Measurements from ENCODE around the gene CTSZ. TPM values are rescaled to one million over a fixed set of nuclear protein-coding genes. Genes with fewer than 3 reads are reported as not detected.

Gene CTSZ
- total and polyA plus RNA-seq, 10 of the 15 experiments (the other 5 are each of a cell fraction or from before 2014, with no cell fraction given): 6.0 to 301 (median 154) TPM

DNA sequence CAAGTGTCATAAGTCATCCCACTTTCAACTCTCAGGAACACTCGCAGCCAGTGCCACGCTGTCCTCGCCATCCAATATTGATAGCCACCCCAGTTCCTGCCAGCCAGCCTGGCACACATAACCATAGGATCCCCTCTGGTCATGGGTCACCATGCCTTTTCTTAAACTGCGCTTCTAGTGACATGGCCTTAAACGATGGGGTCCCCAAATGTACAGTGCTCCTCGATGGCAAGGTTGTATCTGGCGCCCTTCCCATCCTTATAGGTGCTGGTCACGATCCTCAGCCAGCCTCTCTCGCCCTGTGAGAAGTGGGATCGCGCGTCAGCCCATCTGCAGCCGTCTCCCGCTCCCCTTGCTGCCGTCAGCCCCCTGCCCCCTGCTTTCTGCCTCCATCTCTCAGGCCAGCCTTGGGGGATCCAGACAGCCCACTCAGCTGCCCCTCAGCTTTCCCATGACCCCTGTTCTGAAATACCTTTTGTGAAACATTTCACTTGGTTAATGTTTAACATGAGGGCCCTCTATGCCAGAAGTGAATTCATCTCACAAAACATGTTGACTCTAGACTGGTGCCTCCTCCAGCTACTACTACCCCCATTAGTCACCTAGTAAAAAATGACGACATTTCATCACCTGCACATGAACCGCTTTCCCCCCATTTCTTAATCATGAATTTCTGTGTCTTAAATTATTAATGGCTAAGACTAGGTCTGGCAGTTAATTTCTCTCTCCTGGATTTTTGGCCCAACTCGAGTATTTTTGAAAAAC, 11.4 kb downstream of the CTSZ start:
- CTCF ChIA-PET: no interaction called here
- intact Hi-C loops (cut with micrococcal nuclease; ENCODE audit: unreplicated experiment): no loop called here
- POLR2A ChIA-PET: interaction anchor here (0.9 to 1.0 kb wide), 2 partner anchors 11 to 17 kb away, joined by 3 read pairs; no protein-coding TSS in a partner anchor
- H3K27me3 ChIP-seq (replicated peaks in 1 of 2; ENCODE audit: control insufficient read depth in 2 of 2, insufficient read depth in 2 of 2, low read length in 1 of 2): no peaks in the 10 kb centered on the region
- TSS peak; percentile 79 for BruUV-seq (replicated peaks)
- FAIRE-seq (no peak), DNase-seq (ENCODE audit: low read depth, low spot score) (no peak), ATAC-seq (peak; percentile 7; the same call in 1 of the 3 replicates)
- RAD21 ChIA-PET (ENCODE audit: unreplicated experiment): interaction anchor here (1.8 kb wide), 1 partner anchor 14 kb away, joined by 5 read pairs; the partner anchor contains the start of gene NELFCD
- no peaks in the 10 kb centered on the region for H3K9me3 ChIP-seq (replicated peaks; ENCODE audit: control insufficient read depth, insufficient read depth, low read length)
- no peaks in the 10 kb centered on the region; the same call in 1 of the 2 replicates for H3K79me2 ChIP-seq (ENCODE audit: control insufficient read depth, insufficient read depth, low read length)
- in situ Hi-C loops (cut with MboI): no loop called here
- peaks cover 14% of the 10 kb centered on the region for H3K4me1 ChIP-seq (ENCODE audit: control insufficient read depth, insufficient read depth, low read length)
- peaks cover 43 to 57% of the 10 kb centered on the region in 2 experiments for H3K36me3 ChIP-seq (ENCODE audit: control insufficient read depth in 2 of 2, insufficient read depth in 2 of 2, low read length in 1 of 2)
- H3K9ac ChIP-seq (ENCODE audit: control insufficient read depth, insufficient read depth, low read length): no peak overlapping the region
- no peak overlapping the region for H3K4me3 ChIP-seq
- H3K27ac ChIP-seq (ENCODE audit: control insufficient read depth, insufficient read depth): no peak overlapping the region
- H2AFZ ChIP-seq (ENCODE audit: control insufficient read depth, low read depth, low read length): no peak overlapping the region
- SMC1A ChIA-PET (ENCODE audit: uncharacterized antibody, unreplicated experiment): no interaction called here
- peaks cover 3% of the 10 kb centered on the region for H4K20me1 ChIP-seq (ENCODE audit: control insufficient read depth, insufficient read depth)
- WGBS (ENCODE audit: insufficient coverage, insufficient replicate concordance, low lambda C conversion rate, missing lambda C conversion rate): 96% methylated on average over 18 of the region's 18 CpGs
- no peak overlapping the region for H3K4me2 ChIP-seq (ENCODE audit: control insufficient read depth, insufficient read depth)
- no peak for TF ChIP-seq KAT2A (conservative IDR thresholded peaks at IDR 0.05; ENCODE audit: control insufficient read depth, low read depth, low read length)
- TF ChIP-seq POLR2AphosphoS5 (IDR thresholded peaks at IDR 0.05; ENCODE audit: low read length): peak; percentile 63; the same call in 1 of the 2 replicates
- no peak for TF ChIP-seq EED (IDR thresholded peaks at IDR 0.05; ENCODE audit: low read depth)
- no peak for TF ChIP-seq SREBF2 (IDR thresholded peaks at IDR 0.05; ENCODE audit: low read length)
- TF ChIP-seq, protein P1, sequence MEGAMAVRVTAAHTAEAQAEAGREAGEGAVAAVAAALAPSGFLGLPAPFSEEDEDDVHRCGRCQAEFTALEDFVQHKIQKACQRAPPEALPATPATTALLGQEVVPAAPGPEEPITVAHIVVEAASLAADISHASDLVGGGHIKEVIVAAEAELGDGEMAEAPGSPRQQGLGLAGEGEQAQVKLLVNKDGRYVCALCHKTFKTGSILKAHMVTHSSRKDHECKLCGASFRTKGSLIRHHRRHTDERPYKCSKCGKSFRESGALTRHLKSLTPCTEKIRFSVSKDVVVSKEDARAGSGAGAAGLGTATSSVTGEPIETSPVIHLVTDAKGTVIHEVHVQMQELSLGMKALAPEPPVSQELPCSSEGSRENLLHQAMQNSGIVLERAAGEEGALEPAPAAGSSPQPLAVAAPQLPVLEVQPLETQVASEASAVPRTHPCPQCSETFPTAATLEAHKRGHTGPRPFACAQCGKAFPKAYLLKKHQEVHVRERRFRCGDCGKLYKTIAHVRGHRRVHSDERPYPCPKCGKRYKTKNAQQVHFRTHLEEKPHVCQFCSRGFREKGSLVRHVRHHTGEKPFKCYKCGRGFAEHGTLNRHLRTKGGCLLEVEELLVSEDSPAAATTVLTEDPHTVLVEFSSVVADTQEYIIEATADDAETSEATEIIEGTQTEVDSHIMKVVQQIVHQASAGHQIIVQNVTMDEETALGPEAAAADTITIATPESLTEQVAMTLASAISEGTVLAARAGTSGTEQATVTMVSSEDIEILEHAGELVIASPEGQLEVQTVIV (IDR thresholded peaks at IDR 0.05; ENCODE audit: borderline replicate concordance, partially characterized antibody): no peak
- no peak for TF ChIP-seq RB1 (IDR thresholded peaks at IDR 0.05; ENCODE audit: borderline replicate concordance)
- TF ChIP-seq SIX5 (IDR thresholded peaks at IDR 0.05; ENCODE audit: low read depth, low read length, severe bottlenecking): no peak
- TF ChIP-seq MXI1 (IDR thresholded peaks at IDR 0.05; ENCODE audit: low read depth, low read length): no peak
- TF ChIP-seq CBFB (IDR thresholded peaks at IDR 0.05; ENCODE audit: low read depth): 0 out of 2 replicates have a peak, but pooled peaks have one; percentile 22
- TF ChIP-seq HDGF (IDR thresholded peaks at IDR 0.05): no peak
- TF ChIP-seq, protein P2, sequence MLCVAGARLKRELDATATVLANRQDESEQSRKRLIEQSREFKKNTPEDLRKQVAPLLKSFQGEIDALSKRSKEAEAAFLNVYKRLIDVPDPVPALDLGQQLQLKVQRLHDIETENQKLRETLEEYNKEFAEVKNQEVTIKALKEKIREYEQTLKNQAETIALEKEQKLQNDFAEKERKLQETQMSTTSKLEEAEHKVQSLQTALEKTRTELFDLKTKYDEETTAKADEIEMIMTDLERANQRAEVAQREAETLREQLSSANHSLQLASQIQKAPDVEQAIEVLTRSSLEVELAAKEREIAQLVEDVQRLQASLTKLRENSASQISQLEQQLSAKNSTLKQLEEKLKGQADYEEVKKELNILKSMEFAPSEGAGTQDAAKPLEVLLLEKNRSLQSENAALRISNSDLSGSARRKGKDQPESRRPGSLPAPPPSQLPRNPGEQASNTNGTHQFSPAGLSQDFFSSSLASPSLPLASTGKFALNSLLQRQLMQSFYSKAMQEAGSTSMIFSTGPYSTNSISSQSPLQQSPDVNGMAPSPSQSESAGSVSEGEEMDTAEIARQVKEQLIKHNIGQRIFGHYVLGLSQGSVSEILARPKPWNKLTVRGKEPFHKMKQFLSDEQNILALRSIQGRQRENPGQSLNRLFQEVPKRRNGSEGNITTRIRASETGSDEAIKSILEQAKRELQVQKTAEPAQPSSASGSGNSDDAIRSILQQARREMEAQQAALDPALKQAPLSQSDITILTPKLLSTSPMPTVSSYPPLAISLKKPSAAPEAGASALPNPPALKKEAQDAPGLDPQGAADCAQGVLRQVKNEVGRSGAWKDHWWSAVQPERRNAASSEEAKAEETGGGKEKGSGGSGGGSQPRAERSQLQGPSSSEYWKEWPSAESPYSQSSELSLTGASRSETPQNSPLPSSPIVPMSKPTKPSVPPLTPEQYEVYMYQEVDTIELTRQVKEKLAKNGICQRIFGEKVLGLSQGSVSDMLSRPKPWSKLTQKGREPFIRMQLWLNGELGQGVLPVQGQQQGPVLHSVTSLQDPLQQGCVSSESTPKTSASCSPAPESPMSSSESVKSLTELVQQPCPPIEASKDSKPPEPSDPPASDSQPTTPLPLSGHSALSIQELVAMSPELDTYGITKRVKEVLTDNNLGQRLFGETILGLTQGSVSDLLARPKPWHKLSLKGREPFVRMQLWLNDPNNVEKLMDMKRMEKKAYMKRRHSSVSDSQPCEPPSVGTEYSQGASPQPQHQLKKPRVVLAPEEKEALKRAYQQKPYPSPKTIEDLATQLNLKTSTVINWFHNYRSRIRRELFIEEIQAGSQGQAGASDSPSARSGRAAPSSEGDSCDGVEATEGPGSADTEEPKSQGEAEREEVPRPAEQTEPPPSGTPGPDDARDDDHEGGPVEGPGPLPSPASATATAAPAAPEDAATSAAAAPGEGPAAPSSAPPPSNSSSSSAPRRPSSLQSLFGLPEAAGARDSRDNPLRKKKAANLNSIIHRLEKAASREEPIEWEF (IDR thresholded peaks at IDR 0.05; ENCODE audit: insufficient replicate concordance, low read depth, low read length): no peak
- TF ChIP-seq ZNF622 (IDR thresholded peaks at IDR 0.05): no peak
- no peak for TF ChIP-seq KDM1A (IDR thresholded peaks at IDR 0.05; ENCODE audit: borderline replicate concordance)
- TF ChIP-seq ZSCAN29 (IDR thresholded peaks at IDR 0.05): no peak
- TF ChIP-seq RELA (IDR thresholded peaks at IDR 0.05; ENCODE audit: borderline replicate concordance, partially characterized antibody): no peak
- TF ChIP-seq IRF4 (IDR thresholded peaks at IDR 0.05; ENCODE audit: low read depth, low read length): no peak
- no peak for TF ChIP-seq PAX5 (IDR thresholded peaks at IDR 0.05; ENCODE audit: borderline replicate concordance, low read depth, low read length)
- TF ChIP-seq CREM (IDR thresholded peaks at IDR 0.05; ENCODE audit: low read depth): no peak

Measured in GM12878 (cell line).